CD4-positive, alpha-beta T cell treated with Interleukin-4 for 1 hour (primary cell): ENCODE data around the gene AP2S1.

Experiments
- DNase-seq, 2 donors: peaks; one replicate each; pipeline ENCODE4 v3.0.0-alpha.2; 2020 to 2022

AP2S1 gene

DNA sequence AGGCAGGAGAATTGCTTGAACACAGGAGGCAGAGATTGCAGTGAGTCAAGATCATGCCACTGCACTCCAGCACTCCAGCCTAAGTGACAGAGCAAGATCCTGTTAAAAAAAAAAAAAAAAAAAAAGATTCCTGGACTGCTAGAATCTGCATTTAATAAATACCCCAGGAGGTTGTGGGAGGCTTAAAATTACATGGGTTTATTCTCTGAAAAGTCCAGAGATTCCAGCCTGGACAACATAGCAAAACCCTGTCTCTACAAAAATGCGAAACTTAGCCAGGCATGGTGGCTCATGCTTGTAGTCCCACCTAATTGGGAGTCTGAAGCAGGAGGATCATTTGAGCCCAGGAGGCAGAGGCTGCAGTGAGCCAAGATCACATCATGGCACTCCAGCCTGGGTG is 52.8 kb downstream of the AP2S1 start:
- no peak for DNase-seq

- peak in 1 of 2 donors; percentile 77 for DNase-seq
These were observed 58.7 kb downstream of the AP2S1 start for GRCh38 chr19:46791944-46792343.

DNA sequence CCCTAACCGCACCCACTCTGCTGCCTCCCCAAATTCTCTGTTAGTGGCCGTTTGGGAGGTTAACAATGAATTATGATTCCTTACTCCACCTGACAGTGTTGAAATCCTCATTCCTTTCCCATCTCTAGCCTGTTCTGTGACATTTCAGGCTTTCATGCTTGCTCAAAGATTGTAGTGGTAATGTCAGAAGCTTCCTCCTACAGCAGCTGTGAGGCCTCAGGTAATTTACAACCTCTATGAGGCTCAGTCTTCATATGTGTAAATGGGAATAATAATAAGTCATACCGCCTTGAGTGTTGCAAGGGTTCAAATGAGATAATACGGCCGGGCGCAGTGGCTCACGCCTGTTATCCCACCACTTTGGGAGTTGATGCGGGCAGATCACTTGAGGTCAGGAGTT is 61.3 kb downstream of the AP2S1 start:
- no peak for DNase-seq

GRCh38 chr19:46788968-46789338 is 61.7 kb downstream of the AP2S1 start:
- DNase-seq: no peak

DNA sequence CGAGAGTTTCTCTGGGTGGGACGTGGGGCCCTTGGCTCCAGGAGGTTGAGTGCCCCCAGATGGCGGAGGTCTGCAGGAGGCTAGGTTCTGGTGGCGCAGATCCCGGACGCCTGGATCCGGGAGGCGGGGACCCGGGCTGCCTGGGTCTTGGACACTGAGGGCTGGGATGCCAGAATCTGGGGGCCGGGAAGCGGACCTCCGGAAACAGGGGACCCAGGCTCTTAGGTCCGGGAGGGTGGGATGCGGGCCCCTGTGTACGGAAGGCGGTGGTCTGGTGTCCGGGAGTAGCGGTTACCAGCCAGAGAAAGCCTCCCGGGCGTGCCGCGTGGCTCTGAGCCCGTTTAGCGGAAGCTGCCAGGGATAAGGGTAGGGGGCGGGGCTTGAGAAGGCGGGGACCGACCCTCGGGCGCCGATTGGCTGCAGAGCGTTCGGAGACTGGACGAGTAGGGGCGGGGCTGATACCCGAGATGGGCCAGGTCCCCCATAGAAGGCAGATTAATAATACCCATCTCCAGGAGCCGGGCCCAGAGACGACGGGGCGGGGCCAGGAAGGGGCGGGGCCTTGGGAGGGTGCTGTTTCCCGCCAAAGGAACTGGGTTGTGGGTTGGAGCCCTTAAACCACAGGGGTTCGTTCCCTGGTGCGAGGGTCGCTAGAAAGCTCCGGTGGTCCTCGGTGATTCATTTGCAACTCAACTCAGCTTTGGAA is 62.2 kb downstream of the AP2S1 start, which contains the start of gene SLC1A5:
Gene SLC1A5 (minus strand): TSS at position 333 of the 706 bp plus-strand sequence. CDS start 629 bp downstream, outside the sequence.
- peak; percentile 98 to 99 for DNase-seq
